Measurements from ENCODE around the gene ZNG1B.
"Not testable (repeated sequence)": the region's sequence is repeated elsewhere in the genome, so short reads cannot be mapped to it uniquely, and the experiment has no call there.

DNA sequence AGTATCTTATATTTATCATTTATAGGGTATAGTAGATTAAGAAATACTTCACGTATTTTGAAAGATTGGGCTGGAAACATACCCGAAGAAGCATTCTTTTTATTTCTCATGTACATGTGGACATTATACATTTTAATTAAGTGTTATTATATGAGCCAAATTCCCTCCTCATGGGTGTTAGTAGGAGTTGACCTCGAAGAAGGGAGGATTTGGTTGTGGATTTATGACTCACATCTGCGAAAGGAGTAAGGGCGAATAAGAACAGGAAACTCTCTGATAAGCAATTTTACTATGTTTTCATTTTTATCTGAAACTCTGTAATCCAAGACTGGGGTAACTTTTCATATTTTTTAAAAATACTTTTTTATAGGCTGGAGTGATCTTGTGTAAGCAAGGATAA lies 84.0 kb downstream of the ZNG1B start:
- TF ChIP-seq, protein P1, sequence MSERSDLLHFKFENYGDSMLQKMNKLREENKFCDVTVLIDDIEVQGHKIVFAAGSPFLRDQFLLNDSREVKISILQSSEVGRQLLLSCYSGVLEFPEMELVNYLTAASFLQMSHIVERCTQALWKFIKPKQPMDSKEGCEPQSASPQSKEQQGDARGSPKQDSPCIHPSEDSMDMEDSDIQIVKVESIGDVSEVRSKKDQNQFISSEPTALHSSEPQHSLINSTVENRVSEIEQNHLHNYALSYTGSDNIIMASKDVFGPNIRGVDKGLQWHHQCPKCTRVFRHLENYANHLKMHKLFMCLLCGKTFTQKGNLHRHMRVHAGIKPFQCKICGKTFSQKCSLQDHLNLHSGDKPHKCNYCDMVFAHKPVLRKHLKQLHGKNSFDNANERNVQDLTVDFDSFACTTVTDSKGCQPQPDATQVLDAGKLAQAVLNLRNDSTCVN (CRISPR knock-in tag; IDR thresholded peaks at IDR 0.05; ENCODE audit: borderline replicate concordance): not testable (repeated sequence)
- not testable (repeated sequence) for TF ChIP-seq RNF2 (conservative IDR thresholded peaks at IDR 0.05; ENCODE audit: low read depth)
